Activated naive CD8-positive, alpha-beta T cell treated with anti-CD3 and anti-CD28 coated beads, Interleukin-2, amount 50 U/mL, for 24 hours (primary cell): ENCODE measurements around the gene PRR13.

ENCODE experiments used
- ATAC-seq: fragments of 150-1000 bp; cut with Tn5 transposase; one replicate; pipeline ENCODE4 v1.10.0; 2021
- DNase-seq: peaks from one replicate; pipeline ENCODE4 v3.0.0; 2021
- H3K27ac Mint-ChIP-seq: one replicate; pipeline ENCODE4 v1.8.0; 2021; ENCODE audit warnings: mild to moderate bottlenecking, mixed read lengths
- H3K27me3 Mint-ChIP-seq: one replicate; pipeline ENCODE4 v1.8.0; 2021; ENCODE audit warnings: mixed read lengths
- H3K36me3 Mint-ChIP-seq: one replicate; pipeline ENCODE4 v1.8.0; 2021; ENCODE audit warnings: low read depth, mixed read lengths
- H3K4me1 Mint-ChIP-seq: one replicate; pipeline ENCODE4 v1.8.0; 2021; ENCODE audit warnings: mixed read lengths
- H3K4me3 Mint-ChIP-seq: one replicate; pipeline ENCODE4 v1.8.0; 2021; ENCODE audit warnings: mild to moderate bottlenecking, moderate library complexity, mixed read lengths
- H3K9me3 Mint-ChIP-seq: one replicate; pipeline ENCODE4 v1.8.0; 2021; ENCODE audit warnings: mixed read lengths

Gene PRR13

DNA sequence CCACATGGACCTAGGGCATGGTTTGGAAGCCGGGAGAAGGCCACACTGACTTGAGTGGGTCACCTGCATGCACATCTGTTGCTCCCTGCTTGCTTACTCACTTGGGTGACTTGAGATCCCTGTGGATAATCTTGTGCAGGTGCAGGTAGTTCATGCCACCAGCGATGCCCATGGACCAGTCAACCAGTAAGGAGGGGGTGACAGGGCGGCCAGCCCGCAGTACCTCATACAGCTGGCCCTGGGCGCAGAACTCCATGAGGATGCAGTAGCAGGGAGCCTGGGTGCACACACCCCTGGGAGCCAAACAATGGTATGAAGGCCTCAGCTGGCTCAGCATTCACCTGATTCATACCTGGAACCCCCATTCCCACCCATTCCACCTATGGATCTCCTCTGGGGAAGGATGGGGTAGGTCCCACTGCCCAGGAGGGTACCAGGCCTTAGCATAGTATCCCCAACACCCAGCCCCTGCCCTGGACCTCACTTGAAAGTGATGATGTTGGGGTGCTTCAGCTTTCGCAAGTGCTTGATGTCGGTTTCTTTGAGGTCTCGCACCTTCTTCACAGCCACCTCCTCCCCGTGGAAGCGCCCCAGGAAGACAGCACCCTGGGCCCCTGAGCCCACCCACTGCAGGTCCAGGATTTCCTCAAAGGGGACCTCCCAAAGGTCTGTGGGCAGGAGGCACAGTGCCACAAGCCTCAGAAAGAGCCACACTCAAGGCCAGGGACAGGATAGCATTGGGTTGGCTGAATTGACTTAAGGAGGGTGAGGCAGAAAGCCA is 44.6 kb downstream of the PRR13 start:
- Mint-ChIP-seq H3K36me3 (peaks cover 14% of the 10 kb centered on the region), H3K4me1 (peaks cover 2% of the 10 kb centered on the region), H3K27ac (no peak overlapping the region), H3K9me3 (no peaks in the 10 kb centered on the region), H3K27me3 (no peaks in the 10 kb centered on the region), H3K4me3 (no peak overlapping the region)
- ATAC-seq (no peak), DNase-seq (no peak)

DNA sequence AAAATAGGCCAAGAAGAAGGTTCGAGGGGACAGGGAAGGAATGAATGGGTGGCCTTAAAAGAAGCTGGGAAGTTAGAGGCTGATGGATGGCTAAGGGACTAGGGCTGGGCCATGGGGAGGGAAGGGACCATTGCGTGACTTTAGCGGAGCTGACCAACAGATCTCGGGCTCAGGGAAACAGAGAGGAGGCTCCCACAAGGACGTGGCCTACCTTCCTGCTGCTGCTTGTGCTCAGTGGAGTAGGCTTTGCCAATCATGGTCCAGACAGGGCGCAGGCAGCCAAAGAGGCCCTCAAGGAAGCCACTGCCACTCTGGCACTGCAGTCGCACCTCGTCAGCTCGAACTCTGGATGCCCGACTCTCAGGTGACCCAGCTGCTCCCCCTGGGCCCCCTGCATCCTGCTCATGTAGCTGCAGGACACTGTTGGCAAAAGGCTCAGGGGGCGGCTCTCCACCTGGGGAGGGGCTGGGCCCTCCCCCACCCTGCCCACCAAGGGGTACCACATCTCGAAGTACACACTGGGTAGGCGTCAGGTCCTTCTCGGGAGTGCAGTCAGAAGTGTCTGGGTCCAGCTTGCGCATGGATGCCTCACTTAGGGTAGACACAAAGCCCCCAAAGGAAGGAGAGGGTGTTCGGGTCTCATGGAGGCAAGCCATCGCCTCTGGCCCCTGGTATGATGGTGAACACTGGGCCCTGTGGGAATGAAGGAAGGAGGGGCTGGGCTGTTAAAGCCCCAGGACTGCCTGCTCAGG is 45.4 kb downstream of the PRR13 start:
- H3K4me3 Mint-ChIP-seq, result no peak overlapping the region
- peaks cover 2% of the 10 kb centered on the region for H3K4me1 Mint-ChIP-seq
- DNase-seq (no peak), ATAC-seq (no peak)
- peak overlapping the region; percentile 42 for H3K27ac Mint-ChIP-seq
- no peaks in the 10 kb centered on the region for H3K27me3 Mint-ChIP-seq
- no peaks in the 10 kb centered on the region for H3K9me3 Mint-ChIP-seq
- H3K36me3 Mint-ChIP-seq, result peaks cover 11% of the 10 kb centered on the region

DNA sequence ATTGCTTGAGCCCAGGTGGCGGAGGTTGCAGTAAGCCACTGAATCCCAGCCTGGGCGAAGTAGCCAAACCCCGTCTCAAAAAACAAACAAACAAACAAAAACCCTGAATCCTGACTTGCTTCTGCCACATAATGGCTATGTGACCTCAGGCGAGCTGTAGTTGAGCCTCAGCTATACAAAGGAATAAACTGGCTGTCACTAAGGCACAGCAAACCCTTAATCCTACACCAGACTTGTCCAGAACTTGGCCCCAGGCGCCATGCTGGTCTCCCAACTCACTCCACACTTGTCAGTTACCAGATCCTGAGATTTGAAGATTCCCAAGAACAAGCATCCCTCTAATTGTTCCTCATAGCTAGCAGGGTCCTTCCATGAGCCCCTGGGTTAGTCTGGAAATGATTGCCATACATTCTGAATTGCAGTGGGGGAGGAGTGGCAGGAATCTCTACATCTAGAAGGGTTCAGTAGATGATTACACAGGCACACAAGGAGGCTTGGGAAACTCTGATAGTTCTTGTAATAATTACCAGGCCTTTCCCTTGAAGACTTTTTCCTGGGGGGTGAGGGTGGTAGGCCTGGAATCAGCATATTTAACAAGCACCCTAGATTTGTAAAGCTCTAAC is 47.8 kb downstream of the PRR13 start:
- ATAC-seq, result no peak
- H3K27me3 Mint-ChIP-seq, result no peaks in the 10 kb centered on the region
- no peaks in the 10 kb centered on the region for H3K9me3 Mint-ChIP-seq

DNA sequence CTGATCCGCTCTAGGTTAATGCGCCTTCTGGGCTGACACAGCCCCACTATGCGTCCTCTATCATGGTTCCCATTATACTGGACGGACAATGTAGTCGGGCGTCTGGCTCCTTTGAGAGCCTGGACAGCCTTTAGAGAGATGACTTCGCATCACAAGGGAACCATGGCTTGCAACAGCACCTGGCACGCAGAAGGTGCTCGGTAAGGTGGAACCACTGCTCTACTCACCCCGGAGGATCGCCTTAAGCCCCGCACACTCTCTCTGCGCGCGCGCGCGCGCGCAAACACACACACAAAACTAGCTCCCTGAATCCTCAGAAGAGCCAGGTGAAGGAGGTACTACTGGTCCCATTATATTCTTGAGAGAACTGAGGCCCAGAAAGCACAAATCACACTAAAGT is 50.7 kb downstream of the PRR13 start:
- peak overlapping the region; percentile 44 for H3K27ac Mint-ChIP-seq
- no peaks in the 10 kb centered on the region for H3K9me3 Mint-ChIP-seq
- no peaks in the 10 kb centered on the region for H3K36me3 Mint-ChIP-seq
- H3K4me3 Mint-ChIP-seq, result peak overlapping the region; percentile 87
- no peaks in the 10 kb centered on the region for H3K27me3 Mint-ChIP-seq
- DNase-seq (no peak), ATAC-seq (no peak)
- peaks cover 21% of the 10 kb centered on the region for H3K4me1 Mint-ChIP-seq

More for the DNA sequence above, 47.8 kb downstream of the PRR13 start:
- no peak for DNase-seq
- Mint-ChIP-seq H3K27ac (no peak overlapping the region), H3K4me1 (peaks cover 23% of the 10 kb centered on the region), H3K4me3 (no peak overlapping the region), H3K36me3 (peaks cover 6% of the 10 kb centered on the region)

DNA sequence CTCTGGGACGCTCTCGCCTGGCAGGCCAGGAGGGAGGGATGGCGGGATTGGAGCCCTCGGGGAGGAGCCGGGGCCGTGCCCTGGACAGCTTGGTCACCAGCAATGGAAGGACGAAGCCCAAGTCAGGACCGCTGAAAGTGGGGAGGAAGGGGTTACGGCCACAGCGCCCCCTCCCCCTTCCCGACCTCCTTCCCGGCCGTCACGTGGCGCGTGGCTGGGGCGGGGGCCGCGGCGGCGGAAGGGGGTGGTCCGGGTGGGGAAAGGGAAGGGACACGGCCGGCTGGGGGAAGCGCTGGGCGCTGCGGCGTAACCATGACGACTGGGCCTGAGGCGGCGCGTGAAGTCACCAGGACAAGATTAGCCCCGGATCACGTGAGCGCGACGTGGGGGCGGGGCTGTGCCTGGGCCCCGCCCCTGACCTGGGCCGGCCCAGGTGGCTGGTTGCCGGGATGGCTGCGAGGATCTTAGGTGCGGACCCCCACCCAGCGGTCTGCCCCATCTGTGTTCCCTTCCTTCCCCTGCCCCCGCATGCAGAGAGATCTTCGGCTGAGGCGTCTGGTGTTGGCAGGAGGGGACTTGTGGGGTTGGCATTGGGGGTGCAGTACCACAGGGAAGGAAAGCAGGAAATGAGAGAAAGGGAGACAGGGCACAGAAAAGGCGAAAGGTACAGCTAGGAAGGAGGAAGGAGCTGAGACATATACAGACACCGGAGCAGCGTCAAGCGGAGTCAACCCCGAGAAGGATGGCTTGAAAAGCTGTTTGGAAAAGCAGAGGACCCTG is 51.5 kb downstream of the PRR13 start:
- Mint-ChIP-seq H3K4me3 (peak overlapping the region; percentile 87), H3K9me3 (no peaks in the 10 kb centered on the region), H3K27me3 (no peaks in the 10 kb centered on the region), H3K27ac (peak overlapping the region; percentile 82), H3K36me3 (no peaks in the 10 kb centered on the region), H3K4me1 (peaks cover 27% of the 10 kb centered on the region)
- ATAC-seq, result peak; percentile 91
- DNase-seq, result peak; percentile 89

DNA sequence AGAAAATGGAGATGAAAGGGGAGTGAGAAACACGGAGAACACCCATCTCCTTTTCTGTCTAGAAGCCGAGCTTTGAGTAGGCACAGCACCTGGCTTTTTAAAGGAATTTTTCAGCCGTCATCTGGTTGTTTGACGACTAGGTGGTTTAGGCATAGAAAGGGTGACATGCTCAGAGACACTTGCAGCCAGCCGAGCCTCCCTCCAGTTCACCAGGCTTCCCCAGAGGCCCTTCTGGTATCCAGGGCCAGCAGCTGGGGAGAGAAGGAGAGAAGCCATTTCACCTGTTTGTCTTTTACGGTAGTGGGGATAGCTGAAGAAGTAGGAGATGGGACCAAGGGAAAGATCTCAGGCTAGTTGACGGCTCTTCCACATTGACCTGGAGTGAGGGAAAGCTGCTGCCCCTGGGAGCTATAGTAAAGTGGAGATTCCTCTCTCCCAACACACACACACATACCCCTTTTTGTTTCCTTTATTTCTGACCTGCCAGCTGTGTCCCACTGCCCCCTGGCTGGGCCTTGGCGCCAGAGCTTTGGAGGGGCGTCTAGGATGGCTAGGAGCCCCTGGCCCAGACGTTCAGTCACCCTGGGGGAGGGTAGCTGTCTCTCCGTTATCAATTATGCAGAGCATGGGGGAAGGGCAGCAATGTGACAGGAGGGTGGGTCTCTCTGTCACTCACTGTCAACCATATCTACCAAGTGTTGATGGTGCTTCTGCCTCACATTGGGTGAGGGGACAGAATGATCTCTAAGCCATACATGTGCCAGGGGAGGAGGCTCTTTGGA is 52.3 kb downstream of the PRR13 start:
- DNase-seq (no peak), ATAC-seq (no peak)
- Mint-ChIP-seq H3K27ac (peak overlapping the region; percentile 82), H3K27me3 (no peaks in the 10 kb centered on the region), H3K4me3 (peak overlapping the region; percentile 87), H3K36me3 (no peaks in the 10 kb centered on the region), H3K9me3 (no peaks in the 10 kb centered on the region), H3K4me1 (peaks cover 35% of the 10 kb centered on the region)
